Prostate gland (tissue), 2 donors: ENCODE data around the gene ATP5MC2.

Experiments
- CTCF ChIP-seq, 4 experiments: fragments of 200-600 bp in 2 of 4; fragments of 450-650 bp in 2 of 4; sonication (generic) in 2 of 4; IDR thresholded peaks; 1 replicate in 3 of 4; 2 replicates in 1 of 4; pipeline ENCODE4 v1.5.1; 2016 to 2019; ENCODE audit warnings: antibody characterized with exemption in 4 of 4, mild to moderate bottlenecking in 2 of 4, moderate library complexity in 2 of 4
- POLR2A ChIP-seq: fragments of 450-650 bp; IDR thresholded peaks from one replicate; pipeline ENCODE4 v1.6.1; 2016; ENCODE audit warnings: antibody characterized with exemption, mild to moderate bottlenecking
- POLR2AphosphoS5 ChIP-seq: sonication (generic); formaldehyde crosslinking; IDR thresholded peaks from one replicate; pipeline ENCODE4 v1.6.1; 2017; ENCODE audit warnings: antibody characterized with exemption

GRCh38 chr12:53626702-53627169, 49.1 kb downstream of the ATP5MC2 start:
- TF ChIP-seq CTCF (IDR thresholded peaks at IDR 0.05), result no peak
- TF ChIP-seq POLR2AphosphoS5, result no peak
- TF ChIP-seq POLR2A, result no peak
